B cell (primary cell): Measurements from ENCODE around the gene FASTKD2.

Source experiments
- CTCF ChIP-seq: fragments of 200-600 bp; IDR thresholded peaks from one replicate; pipeline ENCODE4 v1.8.0; 2022; ENCODE audit warnings: antibody characterized with exemption, mild to moderate bottlenecking
- EZH2 ChIP-seq: IDR thresholded peaks from 2 replicates; pipeline ENCODE4 v1.6.1; 2012; ENCODE audit warnings: borderline replicate concordance, low read depth, mild to moderate bottlenecking, moderate library complexity, low read length; ENCODE audit not compliant: insufficient read depth, poor library complexity, severe bottlenecking

DNA sequence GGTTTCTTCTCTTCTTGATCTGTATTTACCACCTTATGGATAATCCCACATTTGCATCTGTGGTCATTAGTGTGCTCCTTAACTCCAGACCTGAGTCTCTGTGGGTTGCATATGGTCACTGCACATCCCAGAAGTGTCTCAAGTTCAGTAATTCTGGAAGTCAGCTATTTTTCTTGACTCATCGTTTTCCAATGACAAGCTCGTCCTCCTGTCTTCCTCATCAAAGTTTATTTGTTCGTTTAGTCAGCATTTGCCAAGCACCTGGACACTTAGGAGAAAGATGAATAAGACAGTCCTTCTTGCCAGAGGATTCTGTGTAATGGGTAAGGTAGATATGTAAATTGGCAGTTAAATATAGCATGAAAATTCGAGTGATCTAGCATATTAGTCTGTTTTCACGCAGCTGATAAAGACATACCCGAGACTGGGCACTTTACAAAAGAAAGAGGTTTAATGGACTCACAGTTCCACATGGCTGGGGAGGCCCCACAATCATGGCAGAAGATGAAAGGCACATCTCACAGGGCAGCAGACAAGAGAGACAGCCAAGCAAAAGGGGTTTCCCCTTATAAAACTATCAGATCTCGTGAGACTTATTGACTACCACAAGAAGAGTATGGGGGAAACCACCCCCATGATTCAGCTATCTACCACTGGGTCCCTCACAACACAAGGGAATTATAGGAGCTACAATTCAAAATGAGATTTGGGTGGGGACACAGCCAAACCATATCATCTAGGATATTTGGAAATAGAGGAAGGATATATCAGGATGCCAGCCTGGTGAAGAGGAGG is 19.4 kb downstream of the FASTKD2 start:
- TF ChIP-seq EZH2 = no peak
- TF ChIP-seq CTCF = no peak
